Measurements from ENCODE around the gene CRB1.
"Not testable (repeated sequence)": the region's sequence is repeated elsewhere in the genome, so short reads cannot be mapped to it uniquely, and the experiment has no call there.

CRB1 gene

DNA sequence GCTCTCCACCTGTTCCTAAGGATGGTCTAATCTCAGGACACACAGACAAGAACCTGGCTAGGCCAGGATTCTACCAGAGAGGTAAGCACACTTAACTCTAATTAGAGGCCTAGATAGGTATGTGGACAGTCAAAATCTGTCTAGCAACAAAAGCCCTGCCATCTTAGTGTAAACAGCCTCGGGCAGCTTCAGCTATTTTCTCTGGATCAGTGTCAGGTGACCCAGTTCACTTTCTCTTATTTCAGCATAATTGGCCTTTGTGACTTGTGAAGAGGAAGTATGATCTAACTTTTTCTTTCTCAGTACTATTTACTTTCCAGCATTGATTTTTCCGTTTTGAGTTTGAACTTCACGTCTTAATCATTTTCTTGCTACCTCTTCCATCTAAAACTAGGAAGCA lies 217.7 kb downstream of the CRB1 start:
- TF ChIP-seq, protein P1, sequence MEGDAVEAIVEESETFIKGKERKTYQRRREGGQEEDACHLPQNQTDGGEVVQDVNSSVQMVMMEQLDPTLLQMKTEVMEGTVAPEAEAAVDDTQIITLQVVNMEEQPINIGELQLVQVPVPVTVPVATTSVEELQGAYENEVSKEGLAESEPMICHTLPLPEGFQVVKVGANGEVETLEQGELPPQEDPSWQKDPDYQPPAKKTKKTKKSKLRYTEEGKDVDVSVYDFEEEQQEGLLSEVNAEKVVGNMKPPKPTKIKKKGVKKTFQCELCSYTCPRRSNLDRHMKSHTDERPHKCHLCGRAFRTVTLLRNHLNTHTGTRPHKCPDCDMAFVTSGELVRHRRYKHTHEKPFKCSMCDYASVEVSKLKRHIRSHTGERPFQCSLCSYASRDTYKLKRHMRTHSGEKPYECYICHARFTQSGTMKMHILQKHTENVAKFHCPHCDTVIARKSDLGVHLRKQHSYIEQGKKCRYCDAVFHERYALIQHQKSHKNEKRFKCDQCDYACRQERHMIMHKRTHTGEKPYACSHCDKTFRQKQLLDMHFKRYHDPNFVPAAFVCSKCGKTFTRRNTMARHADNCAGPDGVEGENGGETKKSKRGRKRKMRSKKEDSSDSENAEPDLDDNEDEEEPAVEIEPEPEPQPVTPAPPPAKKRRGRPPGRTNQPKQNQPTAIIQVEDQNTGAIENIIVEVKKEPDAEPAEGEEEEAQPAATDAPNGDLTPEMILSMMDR (IDR thresholded peaks at IDR 0.05; ENCODE audit: insufficient read depth, low read length, poor library complexity, severe bottlenecking), result no peak
- no peak for DNase-seq (ENCODE audit: extremely low read depth, insufficient read length)
- no peak overlapping the region for H3K4me3 ChIP-seq (replicated peaks; ENCODE audit: low read depth, low read length)

DNA sequence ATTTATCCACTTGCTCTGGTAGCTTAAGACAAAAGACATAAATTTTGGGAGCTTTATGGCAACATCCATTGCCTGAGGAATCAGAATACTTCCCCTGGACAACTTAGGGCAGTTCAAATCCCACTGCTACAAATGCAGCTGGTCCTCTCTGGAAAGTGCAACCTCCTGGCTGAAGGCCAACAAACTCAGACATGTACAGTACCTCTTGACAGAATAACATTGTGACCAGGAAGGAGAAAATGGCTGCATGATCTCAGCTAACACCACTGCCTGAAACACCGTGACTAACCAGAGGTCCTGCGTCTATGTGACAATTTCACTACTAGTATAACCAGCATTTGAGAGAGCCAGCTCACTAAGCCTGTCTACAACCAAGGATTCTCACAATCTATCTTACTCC lies 218.9 kb downstream of the CRB1 start:
- Histone ChIP-seq H3K27me3 (replicated peaks; ENCODE audit: control insufficient read depth, insufficient read depth, low read length) (no peaks in the 10 kb centered on the region), H3K36me3 (ENCODE audit: control insufficient read depth, insufficient read depth, low read length) (no peaks in the 10 kb centered on the region), H3K4me3 (replicated peaks; ENCODE audit: low read depth, low read length) (no peak overlapping the region)
- TF ChIP-seq, protein P1 (IDR thresholded peaks at IDR 0.05; ENCODE audit: insufficient read depth, low read length, poor library complexity, severe bottlenecking), result no peak
- no peak for DNase-seq (ENCODE audit: extremely low read depth, insufficient read length)

More for the DNA sequence above, 217.7 kb downstream of the CRB1 start:
- Histone ChIP-seq H3K36me3 (ENCODE audit: control insufficient read depth, insufficient read depth, low read length) (no peaks in the 10 kb centered on the region), H3K27me3 (replicated peaks; ENCODE audit: control insufficient read depth, insufficient read depth, low read length) (no peaks in the 10 kb centered on the region)

DNA sequence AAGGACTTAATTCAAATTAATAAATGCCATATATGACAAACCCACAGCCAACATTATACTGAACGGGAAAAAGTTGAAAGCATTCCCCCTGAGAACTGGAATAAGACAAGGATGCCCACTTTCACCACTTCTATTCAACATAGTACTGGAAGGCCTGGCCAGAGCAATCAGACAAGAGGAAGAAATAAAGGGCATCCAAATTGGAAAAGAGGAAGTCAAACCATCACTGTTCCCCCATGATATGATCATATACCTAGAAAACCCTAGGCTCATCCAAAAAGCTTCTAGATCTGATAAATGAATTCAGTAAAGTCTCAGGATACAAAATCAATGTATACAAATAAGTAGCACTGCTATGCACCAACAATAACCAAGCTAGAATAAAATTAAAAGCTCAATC lies 223.5 kb downstream of the CRB1 start:
- not testable (repeated sequence) for H3K36me3 ChIP-seq (ENCODE audit: control insufficient read depth, insufficient read depth, low read length); H3K4me3 ChIP-seq (replicated peaks; ENCODE audit: low read depth, low read length); H3K27me3 ChIP-seq (replicated peaks; ENCODE audit: control insufficient read depth, insufficient read depth, low read length); DNase-seq (ENCODE audit: extremely low read depth, insufficient read length)

DNA sequence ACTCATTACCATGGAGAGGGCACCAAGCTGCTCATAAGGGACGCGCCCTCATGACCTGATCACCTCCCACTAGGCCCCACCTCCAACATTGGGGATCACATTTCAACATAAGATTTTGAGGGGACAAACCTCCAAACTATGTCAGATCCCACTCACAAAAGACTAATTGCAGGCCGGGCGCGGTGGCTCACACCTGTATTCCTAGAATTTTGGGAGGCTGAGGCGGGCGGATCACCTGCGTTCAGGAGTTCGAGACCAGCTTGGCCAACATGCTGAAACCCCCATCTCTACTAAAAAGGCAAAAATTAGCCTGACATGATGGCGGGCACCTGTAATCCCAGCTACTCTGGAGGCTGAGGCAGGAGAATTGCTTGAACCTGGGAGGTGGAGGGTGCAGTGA lies 228.7 kb downstream of the CRB1 start:
- Histone ChIP-seq H3K36me3 (ENCODE audit: control insufficient read depth, insufficient read depth, low read length) (no peaks in the 10 kb centered on the region), H3K4me3 (replicated peaks; ENCODE audit: low read depth, low read length) (no peak overlapping the region), H3K27me3 (replicated peaks; ENCODE audit: control insufficient read depth, insufficient read depth, low read length) (no peaks in the 10 kb centered on the region)
- no peak for DNase-seq (ENCODE audit: extremely low read depth, insufficient read length)
- TF ChIP-seq, protein P1 (IDR thresholded peaks at IDR 0.05; ENCODE audit: insufficient read depth, low read length, poor library complexity, severe bottlenecking), result no peak

DNA sequence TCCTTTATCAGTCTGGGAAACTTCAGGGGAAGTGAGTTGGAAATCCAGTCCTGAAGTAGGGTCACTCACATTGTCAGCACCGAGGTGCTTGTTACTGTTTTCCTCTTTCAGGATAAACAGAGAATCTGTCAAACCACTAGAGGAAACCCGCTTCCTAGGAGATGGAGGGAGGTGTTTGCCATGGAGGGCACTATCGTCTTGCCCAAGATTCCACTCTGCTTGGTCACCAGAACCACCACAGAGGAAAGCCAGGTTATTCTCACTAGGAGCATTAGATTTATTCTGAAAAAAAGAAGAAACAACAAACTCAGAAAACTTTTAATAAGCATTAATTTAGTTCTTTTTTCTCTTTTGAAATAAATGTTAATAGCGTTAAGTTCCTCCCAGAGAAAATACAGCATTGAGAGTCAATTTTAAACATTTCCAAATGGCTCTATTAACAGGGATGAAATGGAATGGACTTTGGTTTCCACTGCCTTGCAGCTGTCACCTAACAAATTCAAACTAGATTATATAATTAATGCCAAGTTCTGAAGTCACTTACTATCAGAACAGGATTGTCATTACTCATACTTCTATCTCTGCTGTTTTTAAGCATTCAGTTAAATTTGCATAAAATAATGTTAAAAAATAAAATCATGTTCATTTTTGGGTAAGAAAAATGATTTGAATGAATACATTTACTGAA lies 242.8 kb downstream of the CRB1 start:
- H3K27me3 ChIP-seq (replicated peaks; ENCODE audit: control insufficient read depth, insufficient read depth, low read length), result no peaks in the 10 kb centered on the region
- H3K4me3 ChIP-seq (replicated peaks; ENCODE audit: low read depth, low read length), result no peak overlapping the region
- no peaks in the 10 kb centered on the region for H3K36me3 ChIP-seq (ENCODE audit: control insufficient read depth, insufficient read depth, low read length)
- DNase-seq (ENCODE audit: extremely low read depth, insufficient read length), result no peak
- TF ChIP-seq, protein P1 (IDR thresholded peaks at IDR 0.05; ENCODE audit: insufficient read depth, low read length, poor library complexity, severe bottlenecking), result no peak

DNA sequence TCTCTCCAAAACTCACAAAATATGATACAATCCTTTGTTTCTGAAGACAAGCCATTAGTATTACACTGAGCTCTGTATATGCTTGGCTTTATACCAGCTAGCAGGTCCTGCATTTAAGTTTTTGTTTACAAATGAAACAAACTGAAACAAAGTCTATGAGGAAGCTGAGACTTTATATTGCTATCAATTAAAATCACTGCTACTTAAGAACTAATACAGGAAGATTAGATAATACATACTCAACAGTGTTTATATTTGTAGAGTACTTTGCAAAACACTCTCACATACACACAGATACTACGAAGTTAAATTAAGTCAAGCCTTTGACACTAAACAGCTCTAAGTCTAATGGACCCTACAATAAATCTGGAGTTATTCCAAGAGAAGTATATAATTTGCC lies 247.4 kb downstream of the CRB1 start:
- Histone ChIP-seq H3K36me3 (ENCODE audit: control insufficient read depth, insufficient read depth, low read length) (no peaks in the 10 kb centered on the region), H3K27me3 (replicated peaks; ENCODE audit: control insufficient read depth, insufficient read depth, low read length) (no peaks in the 10 kb centered on the region), H3K4me3 (replicated peaks; ENCODE audit: low read depth, low read length) (no peak overlapping the region)
- TF ChIP-seq, protein P1 (IDR thresholded peaks at IDR 0.05; ENCODE audit: insufficient read depth, low read length, poor library complexity, severe bottlenecking), result no peak
- no peak for DNase-seq (ENCODE audit: extremely low read depth, insufficient read length)

All from GM06990 (cell line).